Uterine smooth muscle cell (primary cell): ENCODE measurements around the gene AFF4. TPM values are rescaled to one million over a fixed set of nuclear protein-coding genes. Genes with fewer than 3 reads are reported as not detected.

Source experiments
- total RNA-seq: library from RNA; depleted of rRNA; stranded (reverse); fragments of >200 nt; gene quantifications from 2 replicates; pipeline ENCODE4 v1.2.3, GENCODE V29; 2014

The AFF4 gene
- 50.0 and 56.4 TPM in 2 replicates for total RNA-seq

GRCh38 chr5:132963171-132964104, at the start of gene AFF4:
Gene AFF4 (minus strand): TSS chr5:132963634. CDS start chr5:132937189, 26,445 bp downstream.

GRCh38 chr5:132873119-132873929, 90.1 kb downstream of the AFF4 start, which contains the start of gene LEAP2:
Gene LEAP2 (plus strand): TSS chr5:132873668. CDS start chr5:132873695, 27 bp downstream.

GRCh38 chr5:132866342-132867045, 96.9 kb downstream of the AFF4 start, which contains the start of the genes GDF9 and UQCRQ:
Gene GDF9 (minus strand): TSS chr5:132866469. CDS start chr5:132864533, 1,936 bp downstream.
Gene UQCRQ (plus strand): TSS chr5:132866642. CDS start chr5:132866882, 240 bp downstream.

GRCh38 chr5:132830436-132831094, 132.9 kb downstream of the AFF4 start, which contains the start of gene SHROOM1:
Gene SHROOM1 (minus strand): TSS chr5:132830647. CDS start chr5:132826140, 4,507 bp downstream.

Other genes starting within 250 kb of the AFF4 start
- 14.9 and 15.9 TPM in 2 replicates for gene KIF3A, start 226.1 kb downstream of the AFF4 start, total RNA-seq
- not detected in 2 replicates for gene CCNI2, start 216.2 kb downstream of the AFF4 start, total RNA-seq
- 51.2 and 55.6 TPM in 2 replicates for gene SEPTIN8, start 186.4 kb downstream of the AFF4 start, total RNA-seq
- under 0.01 TPM in 1 of 2 replicates, not detected in the other for gene SOWAHA, start 150.3 kb downstream of the AFF4 start, total RNA-seq
- gene SHROOM1, start 133.0 kb downstream of the AFF4 start, total RNA-seq, result 3.9 and 6.3 TPM in 2 replicates
- 0.11 and 0.12 TPM in 2 replicates for gene GDF9, start 97.2 kb downstream of the AFF4 start, total RNA-seq
- gene UQCRQ, start 97.0 kb downstream of the AFF4 start, total RNA-seq, result 83.0 and 115 TPM in 2 replicates
- gene LEAP2, start 90.0 kb downstream of the AFF4 start, total RNA-seq, result 0.11 and 0.12 TPM in 2 replicates
- 7.2 and 12.3 TPM in 2 replicates for gene ZCCHC10, start 62.9 kb upstream of the AFF4 start, total RNA-seq
- 168 and 209 TPM in 2 replicates for gene HSPA4, start 88.4 kb upstream of the AFF4 start, total RNA-seq